SKM-1 treated with dmso at 0.1 percent for 144 hours (cell line): ENCODE measurements around the gene DSTN.

Source experiments
- DNase-seq: peaks from one replicate; lab custom pipeline; 2025; ENCODE audit not compliant: unreplicated experiment; lab: John Stamatoyannopoulos, UW

The DSTN gene

DNA sequence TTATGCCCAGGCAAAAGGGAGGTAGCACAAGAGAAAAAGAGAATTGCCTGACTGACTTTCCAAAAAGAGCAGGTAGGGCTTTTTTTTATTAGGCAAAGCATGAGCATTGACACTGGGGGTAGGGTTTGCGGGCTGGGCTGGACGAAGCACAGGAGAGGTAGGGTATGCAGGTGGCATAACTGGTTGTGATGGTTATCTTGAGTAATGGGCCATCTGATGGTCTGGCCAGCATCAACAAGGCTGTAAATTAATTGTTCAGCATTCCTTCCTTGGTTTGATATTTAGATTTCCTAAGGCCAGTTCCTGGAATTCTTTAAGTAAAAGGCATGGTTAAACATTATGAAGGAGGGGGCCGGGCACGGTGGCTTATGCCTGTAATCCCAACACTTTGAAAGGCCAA is 24.7 kb upstream of the DSTN start:
- DNase-seq, result no peak

- DNase-seq, result no peak
Measured at GRCh38 chr20:17549131-17549530, 20.7 kb upstream of the DSTN start.

DNA sequence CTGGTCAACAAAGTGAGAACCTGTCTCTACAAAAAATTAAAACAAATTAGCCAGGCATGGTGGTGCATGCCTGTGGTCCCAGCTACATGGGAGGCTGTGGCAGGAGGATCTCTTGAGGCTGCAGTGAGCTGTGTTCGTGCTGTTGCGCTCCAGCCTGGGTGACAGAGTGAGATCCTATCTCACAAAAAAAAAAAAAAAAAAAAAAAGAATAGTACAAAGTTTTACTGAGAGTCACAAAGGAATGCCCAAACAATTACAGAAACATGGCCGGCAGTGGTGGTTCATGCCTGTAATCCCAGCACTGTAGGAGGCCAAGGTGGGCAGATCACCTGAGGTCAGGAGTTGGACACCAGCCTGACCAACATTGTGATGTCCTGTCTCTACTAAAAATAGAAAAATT is 14.8 kb upstream of the DSTN start:
- DNase-seq, result no peak

DNA sequence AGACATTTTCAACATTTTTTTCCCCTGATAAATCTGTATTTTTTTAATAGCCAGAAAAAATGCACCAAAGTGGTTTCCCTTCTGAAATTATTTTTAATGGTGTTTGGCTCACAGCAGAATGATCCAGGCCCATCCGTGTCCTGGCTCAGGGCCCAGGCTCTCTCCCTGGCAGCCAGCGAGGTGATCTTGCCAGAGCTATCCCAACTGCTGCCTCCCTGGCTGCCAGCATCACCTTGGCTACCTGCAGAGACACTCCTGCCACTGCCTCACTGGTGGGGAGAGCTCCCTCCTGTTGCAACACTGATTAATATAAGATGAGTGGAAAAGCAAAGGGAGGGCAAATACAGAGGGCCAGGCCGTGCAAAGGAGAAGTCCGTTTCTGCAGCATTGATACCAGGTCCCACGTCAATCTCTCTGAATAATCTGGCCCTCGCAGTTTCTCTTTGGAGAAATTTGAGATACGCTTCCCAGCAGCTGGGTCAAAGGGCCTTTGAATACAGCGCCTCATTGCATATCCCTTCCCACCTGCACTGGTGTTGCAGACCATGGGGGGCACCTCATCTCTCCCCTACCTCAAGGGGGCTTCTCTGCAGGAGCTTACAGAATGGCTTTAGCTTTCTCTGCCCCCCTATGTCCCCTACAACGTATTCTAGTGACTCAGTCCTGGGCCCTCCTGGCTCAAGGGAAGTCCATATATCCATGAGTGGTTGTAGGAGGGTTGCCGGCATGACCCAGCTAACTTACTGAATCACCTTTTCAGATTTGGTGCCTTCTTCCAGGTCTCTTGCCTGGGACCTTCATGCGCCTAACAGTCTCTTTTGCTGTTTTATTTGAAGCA is 12.8 kb upstream of the DSTN start:
- no peak for DNase-seq

- DNase-seq, result no peak
Measured at GRCh38 chr20:17557675-17558006, 12.2 kb upstream of the DSTN start.

DNA sequence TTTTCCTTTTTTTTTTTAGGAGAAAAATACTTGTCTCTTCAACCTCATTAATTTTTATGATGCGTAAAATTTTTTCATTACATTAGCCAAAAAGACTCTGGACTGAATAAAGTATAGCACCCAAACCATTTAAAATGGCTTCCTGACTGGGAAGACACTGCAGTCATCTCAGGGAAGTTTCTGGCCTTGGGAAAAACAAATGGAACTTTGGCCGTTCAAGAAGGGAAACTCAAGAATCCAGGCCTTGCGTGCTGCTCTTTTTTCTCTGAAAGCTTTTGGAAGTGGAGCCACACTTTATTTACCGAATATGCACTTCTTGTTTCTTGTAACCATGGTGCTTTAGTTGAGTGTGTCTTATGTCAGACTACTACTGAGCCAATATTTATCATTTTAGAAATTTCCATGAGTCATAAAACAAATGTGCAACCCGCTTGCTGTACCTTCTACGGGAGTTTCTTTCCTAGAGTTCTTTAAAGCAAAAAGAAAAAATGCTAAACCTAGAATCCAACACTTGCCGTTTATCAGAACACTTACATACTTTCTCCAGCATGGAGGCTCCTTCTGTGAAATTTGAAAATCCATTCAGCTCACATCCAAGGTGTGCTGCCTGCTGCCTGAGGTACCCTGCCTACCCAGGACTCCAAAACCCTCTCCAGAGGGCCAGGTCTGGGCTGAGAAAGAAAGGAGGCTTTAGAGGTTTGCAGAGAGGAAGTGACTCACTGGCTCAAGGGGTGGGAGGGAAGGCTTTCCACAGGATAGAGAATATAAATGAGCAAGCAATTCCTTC is 11.5 kb upstream of the DSTN start:
- DNase-seq, result no peak

DNA sequence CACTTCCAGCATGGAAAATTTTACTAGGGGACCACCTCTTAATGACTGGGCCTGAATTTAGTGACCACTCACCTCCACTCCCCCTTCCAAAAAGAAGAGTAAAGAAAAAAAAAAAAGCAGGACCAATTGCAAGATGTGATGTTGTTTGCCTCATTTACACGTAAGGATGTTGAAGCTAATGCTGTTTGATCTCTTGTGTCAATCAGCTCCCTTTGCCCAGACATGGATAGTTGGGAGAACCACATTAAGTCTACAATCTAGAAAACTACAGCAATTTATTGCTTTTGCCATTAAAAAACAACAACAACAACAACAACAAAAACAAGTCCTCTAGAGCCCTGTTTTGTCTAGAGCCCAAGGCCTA is 11.0 kb upstream of the DSTN start:
- no peak for DNase-seq

- DNase-seq, result no peak
Measured at GRCh38 chr20:17559338-17559737, 10.5 kb upstream of the DSTN start.

- DNase-seq, result no peak
Measured at GRCh38 chr20:17560344-17561074, 9.4 kb upstream of the DSTN start.

GRCh38 chr20:17562804-17563305 is 7.0 kb upstream of the DSTN start:
- no peak for DNase-seq

DNA sequence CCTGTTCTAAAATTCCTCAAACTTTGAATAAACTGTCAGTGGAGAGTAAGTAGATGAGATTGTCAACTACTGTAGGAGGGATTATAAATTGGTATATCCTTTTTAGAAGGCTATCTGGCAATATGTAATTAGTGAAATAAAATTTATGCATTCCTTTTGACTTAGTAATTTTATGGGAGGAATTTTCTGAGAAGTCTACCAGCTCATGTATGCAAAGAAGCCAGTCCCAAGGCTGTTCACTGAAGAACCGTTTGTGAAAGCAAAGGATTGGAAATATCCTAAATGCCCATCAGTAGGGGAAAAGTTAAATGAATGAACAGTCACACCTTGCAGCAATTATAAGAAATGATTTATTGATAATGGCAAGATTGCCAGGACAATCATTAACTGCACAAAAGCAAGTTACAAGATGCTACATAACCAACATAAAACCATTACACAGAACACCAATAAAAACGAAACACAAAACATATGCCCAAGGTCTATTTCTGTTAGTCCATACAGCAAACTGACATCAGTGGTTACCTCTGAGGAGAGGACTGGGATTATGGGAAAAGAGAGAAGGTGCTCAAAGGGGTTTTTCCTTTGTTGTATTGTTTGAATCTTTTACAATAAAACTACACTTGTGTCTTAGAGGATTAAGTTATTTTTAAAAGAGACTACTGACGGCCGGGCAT is 4.6 kb upstream of the DSTN start:
- no peak for DNase-seq

- no peak for DNase-seq
Measured at GRCh38 chr20:17566345-17566744, 3.5 kb upstream of the DSTN start.

GRCh38 chr20:17568045-17568788 is 1.7 kb upstream of the DSTN start:
- no peak for DNase-seq

DNA sequence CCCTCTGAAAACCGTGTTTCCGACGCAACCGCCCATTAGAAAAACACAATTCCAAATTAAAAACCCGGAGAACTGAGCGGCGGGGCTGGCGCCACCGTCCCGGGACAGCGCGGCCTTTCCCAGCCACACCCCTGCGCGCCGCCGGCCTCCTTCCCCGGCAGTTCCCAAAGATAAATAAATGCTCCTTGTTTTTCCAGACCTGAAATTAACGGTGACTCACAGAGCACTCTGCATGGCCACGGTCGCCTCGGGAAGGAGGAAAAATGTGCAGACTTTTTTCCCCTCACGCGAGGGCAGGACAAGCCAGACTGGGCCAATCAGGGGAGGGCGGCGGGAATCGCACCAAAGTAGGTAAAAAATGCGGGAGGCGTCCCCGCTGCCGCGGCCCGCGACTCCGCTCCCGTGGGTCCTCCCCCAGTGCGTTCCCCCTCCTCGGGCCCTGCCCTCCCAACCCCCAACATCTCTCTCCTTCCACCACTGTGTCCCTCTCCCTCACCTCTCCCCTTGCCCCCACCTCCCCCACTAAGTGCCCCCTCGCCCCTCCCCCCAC is 828 bp upstream of the DSTN start:
- DNase-seq, result no peak

DNA sequence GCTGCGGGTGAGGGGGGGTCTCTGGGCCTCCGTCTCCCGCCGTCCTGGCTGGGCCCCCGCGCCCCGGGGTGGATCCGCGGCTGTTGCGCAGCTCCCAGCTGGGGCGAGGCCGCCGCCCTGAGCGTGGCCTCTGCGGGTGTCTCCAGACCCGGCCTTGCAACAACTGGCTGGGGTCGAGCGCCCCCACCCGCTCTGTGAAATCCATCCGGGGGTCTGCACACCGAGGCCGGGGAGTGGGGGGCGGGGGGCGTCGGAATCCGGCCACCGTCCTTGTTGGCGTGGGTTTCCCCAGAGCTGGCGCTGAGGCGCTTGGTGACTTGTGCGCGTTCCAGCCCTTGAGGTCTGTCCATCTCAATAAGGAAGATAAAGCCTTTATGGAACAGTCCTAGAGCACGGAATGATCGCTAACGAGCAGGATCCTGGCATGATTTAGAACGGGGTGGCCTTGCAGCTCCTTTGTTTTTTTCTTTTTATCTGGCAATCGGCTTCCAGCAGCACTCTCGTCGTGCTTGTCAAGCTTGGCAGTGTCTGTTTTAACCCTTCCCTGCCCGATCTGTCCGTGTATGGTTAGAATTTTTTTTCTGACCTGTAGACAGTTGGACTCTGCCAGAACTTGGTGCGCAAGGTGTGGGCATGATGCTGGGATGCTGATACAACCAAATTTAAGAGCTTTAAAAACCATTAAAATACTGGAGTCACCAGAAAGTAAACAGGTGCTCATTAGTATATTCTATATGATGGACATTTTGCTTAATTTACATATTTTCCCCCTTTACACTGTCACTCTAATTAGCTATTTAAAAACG is 675 bp downstream of the DSTN start:
- no peak for DNase-seq

GRCh38 chr20:17571153-17571527 is 1.3 kb downstream of the DSTN start:
- no peak for DNase-seq

DNA sequence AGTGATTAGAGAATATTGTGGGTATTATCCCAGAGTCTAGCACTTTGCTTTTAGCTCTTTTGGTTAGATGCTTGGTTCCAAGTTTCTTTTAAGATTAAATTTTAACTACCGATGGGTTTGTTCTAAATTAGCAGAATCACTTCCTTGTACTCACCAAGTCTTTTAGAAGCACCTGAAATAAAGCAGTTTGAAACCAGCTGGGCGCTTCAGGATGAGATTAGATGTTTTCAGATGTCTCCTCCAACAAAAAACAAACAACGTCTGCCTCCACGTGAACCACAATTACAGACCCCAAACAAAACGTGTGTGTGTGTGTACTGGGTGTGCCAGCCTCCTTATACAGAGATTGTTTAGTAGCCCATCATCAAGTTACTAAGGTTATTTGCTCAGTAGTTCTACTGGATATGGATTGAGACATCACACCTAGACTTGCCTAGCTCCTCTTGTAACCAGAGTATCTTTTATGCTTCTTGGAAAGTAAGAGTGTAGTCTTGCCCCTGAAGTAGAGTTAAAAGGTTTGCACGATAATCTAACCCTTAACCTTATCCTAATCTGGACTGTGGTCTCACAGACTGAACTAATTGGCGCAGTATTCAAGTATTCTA is 2.3 kb downstream of the DSTN start:
- no peak for DNase-seq

- no peak for DNase-seq
Measured at GRCh38 chr20:17573463-17573862, 3.6 kb downstream of the DSTN start.

GRCh38 chr20:17576215-17576614 is 6.3 kb downstream of the DSTN start:
- no peak for DNase-seq
